Kidney glomerular epithelial cell (primary cell): ENCODE data around the gene PALM.
A peak's percentile ranks its signal among the peaks of the same experiment; 100 is the strongest.

ENCODE experiments used
- DNase-seq: peaks from one replicate; lab custom pipeline; 2025; lab: John Stamatoyannopoulos, UW

Gene PALM

DNA sequence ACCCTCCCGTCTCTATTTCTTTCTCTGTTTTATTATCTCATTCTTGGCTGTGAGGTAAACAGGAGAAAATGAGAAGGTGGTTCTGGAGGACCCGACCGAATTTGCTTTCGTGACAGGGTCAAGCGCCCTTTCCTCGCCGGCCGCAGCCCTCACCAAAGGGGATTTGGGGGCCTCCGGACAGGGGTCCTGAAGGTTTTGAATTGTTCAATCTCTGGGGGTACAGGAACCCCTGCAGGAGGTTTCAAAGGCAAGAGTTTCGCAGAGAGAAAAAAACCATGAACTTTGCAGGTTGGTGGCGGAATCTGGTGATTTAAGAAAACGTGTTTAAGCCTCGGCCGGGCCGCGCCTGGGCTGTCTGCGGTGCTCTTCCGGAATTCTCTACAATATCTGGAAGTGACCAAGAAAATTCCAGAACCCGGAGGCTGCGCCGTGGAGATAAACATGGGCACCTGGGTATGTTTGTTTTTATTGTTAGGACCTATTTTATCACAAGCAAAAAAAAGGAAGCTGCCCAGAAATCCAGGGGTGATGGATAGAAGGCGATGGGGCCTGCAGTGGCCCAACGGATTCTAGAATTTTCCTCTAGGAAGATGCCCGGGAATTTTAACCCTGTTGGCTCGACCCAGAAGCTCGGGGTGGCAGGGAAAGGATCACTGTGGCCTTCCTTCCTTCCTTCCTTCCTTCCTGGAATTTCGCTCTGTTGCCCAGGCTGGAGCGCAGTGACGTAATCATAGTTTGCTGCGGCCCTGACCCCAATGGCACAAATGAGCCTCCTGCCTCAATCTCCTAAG is 74.3 kb downstream of the PALM start:
- peak; percentile 46 for DNase-seq

DNA sequence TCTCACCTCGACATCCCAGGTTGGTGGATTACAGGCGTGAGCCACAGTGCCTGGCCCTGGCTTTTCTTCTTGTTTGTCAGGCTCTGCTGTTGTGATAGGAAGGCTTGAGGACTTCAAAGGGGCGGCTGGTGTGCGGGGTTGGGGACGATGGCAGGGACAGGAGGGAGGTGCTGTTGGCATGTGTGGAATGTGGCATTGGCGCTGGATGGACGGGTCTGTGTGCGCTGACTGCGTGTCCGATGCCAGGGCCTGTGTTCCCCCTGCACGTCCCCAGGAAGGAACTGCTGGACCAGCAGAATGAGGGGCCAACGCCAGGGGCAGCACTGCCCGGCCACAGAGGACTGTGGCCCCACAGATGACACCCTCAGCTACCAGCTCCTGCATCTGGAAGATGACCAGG is 75.8 kb downstream of the PALM start:
- DNase-seq: no peak

- DNase-seq: no peak
Measured at GRCh38 chr19:787536-787935, 78.8 kb downstream of the PALM start.

- DNase-seq: no peak
Measured at GRCh38 chr19:788686-788982, 79.9 kb downstream of the PALM start.

DNA sequence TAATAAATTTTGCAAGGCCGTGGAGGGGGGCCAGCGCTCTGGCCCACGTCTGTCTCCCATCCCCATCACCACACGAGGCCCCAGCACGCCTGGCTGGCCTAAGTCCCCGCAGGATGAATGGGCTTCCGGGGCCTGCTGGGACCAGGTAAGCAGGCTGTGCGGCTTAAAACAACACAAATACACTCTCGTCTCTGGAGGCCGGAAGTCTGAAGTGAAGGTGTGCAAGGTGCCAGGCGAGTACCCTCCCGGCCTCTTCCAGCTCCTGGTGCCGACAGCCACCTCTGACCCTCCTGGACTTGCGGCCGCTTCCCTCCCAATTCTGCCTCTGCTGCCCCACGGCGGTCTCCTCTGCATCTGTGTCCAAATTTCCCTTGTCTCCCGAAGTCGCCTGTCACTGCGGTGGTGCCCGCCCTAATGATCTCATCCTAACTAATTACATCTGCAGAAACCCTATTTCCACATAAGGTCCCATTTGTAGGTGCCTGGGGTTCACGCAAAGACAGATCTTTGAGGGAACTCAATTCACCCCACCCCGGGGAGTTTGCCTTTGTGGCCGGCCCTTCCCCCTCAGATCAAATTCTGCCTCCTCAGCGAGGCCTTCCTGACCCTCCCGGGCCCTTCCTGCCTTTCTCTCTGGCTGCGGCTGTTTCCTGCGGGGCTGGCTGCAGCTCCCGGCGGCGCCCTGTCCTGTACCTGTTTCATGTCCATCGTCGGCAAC is 80.4 kb downstream of the PALM start:
- no peak for DNase-seq

DNA sequence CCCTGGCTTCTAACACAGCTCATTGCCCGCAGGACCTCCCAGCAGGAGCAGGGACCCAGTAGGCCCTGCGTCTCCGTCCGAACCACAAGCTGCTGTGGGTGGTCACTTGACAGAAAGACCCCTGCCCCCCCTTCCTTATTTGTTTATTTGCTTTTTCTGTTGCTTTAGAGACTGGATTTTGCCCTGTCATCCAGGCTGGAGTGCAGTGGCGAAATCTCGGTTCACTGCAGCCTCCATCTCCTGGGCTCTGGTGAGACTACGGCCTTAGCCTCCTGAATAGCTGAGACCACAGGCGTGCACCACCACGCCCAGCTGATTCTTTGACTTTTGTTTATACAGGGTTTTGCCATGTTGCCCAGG is 80.9 kb downstream of the PALM start:
- no peak for DNase-seq

GRCh38 chr19:791007-791566 is 82.4 kb downstream of the PALM start:
- no peak for DNase-seq

- no peak for DNase-seq
Measured at GRCh38 chr19:791567-792305, 83.0 kb downstream of the PALM start.

- DNase-seq: no peak
Measured at GRCh38 chr19:792306-792885, 83.7 kb downstream of the PALM start.

DNA sequence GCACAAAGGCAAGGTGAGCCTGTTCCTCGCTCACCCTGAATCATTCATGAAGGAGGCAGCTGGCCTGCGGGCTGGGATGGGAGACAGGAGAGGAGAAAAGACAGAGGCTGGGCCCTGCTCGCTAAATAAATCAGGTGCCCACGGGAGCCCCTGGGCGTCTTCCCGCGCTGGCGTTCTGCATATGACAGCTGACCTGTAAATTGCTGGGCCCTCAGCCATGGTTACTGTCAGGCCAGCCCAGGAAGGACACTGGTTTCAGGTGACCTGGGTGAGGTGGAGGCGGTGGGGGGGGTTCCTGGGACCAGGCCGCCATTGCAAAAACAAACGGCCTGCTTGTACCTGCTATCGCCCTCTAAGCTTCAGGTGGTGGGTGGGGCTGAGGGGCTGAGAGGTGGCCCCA is 85.1 kb downstream of the PALM start:
- no peak for DNase-seq

GRCh38 chr19:795073-795611 is 86.4 kb downstream of the PALM start:
- no peak for DNase-seq

DNA sequence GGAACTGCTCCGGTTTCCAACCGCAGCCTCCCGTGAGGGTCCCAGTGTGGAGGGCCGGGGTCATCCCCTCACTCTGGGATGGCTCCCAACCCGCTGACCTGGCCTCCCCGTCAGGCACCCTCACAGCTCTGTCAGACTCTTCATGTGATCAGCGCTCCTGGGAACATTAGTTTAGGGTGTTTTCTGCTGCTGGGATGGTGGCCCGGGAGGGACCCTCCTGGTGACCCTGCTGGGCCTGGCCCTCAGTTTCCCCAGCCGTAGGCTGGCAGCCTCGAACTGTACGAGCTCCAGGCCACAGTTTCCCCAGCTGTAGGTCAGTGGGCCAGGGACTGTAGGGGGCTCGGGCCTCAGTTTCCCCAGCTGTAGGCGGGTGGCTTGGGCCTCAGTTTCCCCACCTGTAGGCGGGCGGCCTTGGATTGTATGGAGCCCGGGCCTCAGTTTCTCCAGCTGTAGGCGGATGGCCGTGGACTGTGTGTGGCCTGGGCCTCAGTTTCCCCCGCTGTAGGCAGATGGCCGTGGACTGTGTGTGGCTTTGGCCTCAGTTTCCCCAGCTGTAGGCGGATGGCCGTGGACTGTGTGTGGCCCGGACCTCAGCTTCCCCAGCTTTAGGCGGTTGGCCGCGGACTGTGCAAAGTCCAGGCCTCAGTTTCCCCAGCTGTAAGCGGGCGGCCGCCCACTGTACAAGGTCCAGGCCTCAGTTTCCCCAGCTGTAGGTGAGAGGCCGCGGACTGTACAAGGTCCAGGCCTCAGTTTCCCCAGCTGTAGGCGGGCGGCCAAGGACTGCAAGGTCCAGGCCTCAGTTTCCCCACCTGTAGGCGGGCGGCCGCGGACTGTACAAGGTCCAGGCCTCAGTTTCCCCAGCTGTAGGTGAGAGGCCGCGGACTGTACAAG is 87.2 kb downstream of the PALM start:
- DNase-seq: no peak

GRCh38 chr19:796692-797527 is 88.2 kb downstream of the PALM start, which contains the start of gene PTBP1:
Gene PTBP1, plus strand, starts transcription at chr19:797452. Its CDS starts 46 bp downstream, at chr19:797498.
- DNase-seq: peak; percentile 100
